ENCODE measurements around the gene MAPT.

Gene MAPT

GRCh38 chr17:46026166-46027047 lies 132.1 kb downstream of the MAPT start:
- DNase-seq (ENCODE audit: low read depth in 2 of 2, low spot score in 1 of 2), result no peak

- no peak for DNase-seq (ENCODE audit: low read depth in 2 of 2, low spot score in 1 of 2)
Measured at GRCh38 chr17:46027048-46027975, 133.0 kb downstream of the MAPT start.

GRCh38 chr17:46027976-46028325 lies 133.6 kb downstream of the MAPT start:
- no peak for DNase-seq (ENCODE audit: low read depth in 2 of 2, low spot score in 1 of 2)

DNA sequence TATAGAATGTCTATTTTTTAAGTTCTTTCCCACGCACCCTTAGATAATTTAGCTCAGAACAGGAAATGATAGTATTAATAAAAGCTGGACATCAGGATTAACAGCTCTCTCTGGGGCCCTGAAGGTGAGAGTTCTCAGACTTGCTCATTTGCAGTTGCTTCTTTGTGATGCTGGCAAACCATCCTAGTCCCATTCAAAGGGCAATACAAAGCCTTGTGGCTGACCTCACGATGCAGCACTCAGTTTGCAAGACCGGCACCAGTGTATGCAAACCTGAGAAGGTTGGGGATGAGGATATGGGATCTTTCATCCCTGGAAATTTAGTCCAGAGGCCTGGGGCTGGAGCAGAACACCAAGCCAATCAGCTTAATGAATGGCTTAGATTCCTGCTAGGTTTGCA lies 134.0 kb downstream of the MAPT start:
- DNase-seq (ENCODE audit: low read depth in 2 of 2, low spot score in 1 of 2), result no peak

- no peak for DNase-seq (ENCODE audit: low read depth in 2 of 2, low spot score in 1 of 2)
Measured at GRCh38 chr17:46028981-46029565, 134.7 kb downstream of the MAPT start.

GRCh38 chr17:46029627-46030026 lies 135.3 kb downstream of the MAPT start:
- DNase-seq (ENCODE audit: low read depth in 2 of 2, low spot score in 1 of 2), result no peak

DNA sequence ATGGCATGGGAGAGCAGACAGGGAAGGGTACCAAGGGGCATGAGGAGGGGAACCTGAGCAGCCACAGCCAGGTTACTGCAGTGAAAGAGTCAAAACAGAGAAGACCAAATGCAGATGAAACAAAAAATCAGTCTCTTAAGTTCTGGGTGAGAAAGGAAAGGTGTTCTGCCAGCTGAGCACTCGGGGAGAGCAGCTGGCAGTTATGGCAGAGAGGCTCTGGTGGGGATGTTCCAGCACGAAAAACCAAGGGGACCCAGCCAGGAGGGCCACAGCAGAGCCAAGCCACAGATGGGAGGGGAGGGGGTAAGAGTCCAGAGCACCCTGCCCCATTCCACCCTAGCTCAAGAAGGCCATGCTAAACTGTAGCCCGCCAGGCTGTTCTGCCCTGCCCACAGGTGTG lies 136.4 kb downstream of the MAPT start:
- DNase-seq (ENCODE audit: low read depth in 2 of 2, low spot score in 1 of 2), result no peak

GRCh38 chr17:46031440-46031839 lies 137.1 kb downstream of the MAPT start:
- DNase-seq (ENCODE audit: low read depth in 2 of 2, low spot score in 1 of 2), result no peak

- no peak for DNase-seq (ENCODE audit: low read depth in 2 of 2, low spot score in 1 of 2)
Measured at GRCh38 chr17:46031920-46032319, 137.6 kb downstream of the MAPT start.

- DNase-seq (ENCODE audit: low read depth in 2 of 2, low spot score in 1 of 2), result no peak
Measured at GRCh38 chr17:46032909-46033308, 138.6 kb downstream of the MAPT start.

DNA sequence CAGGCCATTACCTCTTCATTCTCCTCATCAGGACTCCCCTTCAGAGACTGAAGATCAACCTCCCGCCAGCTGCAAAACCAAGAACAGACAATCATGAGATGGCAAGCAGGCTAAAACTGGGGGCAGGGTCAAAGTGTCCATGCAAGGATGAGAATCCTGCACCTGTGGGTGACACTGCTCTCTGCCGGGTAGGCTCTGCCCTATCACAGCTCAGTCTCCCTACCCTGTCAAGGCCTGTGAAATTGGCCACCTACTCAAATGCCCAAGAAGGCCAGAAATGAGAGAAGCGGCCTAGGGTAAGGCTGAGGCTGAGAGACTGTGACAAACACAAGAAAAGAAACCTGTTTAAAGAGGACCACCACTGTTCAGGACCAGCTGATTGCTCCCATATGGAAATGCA lies 139.0 kb downstream of the MAPT start:
- DNase-seq (ENCODE audit: low read depth in 2 of 2, low spot score in 1 of 2), result no peak

DNA sequence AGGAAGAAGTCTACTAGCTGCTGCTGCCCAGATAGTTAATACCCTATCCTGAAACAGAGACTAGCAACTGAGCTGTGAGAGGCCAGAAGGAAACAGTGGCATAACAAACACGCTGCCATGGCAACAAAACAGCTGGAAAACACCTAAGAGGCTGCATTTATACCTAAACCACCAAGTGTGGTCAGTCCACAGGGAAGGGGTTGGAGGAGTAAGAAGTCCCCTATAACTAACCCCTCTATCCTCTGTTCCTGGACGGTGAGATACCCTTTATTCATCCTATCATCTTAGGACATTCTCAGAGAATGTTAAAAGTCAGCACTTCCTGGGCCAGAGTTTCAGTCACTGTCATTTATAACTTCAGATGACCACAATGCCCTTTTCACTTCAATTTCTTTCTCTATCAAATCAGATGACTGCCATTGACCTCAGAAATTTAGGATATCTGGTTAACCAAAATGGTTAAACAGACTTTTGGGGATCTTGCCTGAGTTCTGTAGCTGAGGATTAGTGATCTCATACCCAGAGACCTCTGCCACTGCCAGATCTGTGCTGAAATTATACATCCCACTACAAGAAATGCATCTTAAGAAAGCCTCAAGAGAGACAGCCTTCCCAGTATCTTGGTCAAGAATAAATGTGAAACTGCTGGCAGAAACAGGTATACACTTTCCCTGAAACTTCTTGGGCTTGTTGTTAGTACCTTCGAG lies 140.9 kb downstream of the MAPT start:
- DNase-seq (ENCODE audit: low read depth in 2 of 2, low spot score in 1 of 2), result no peak

- DNase-seq (ENCODE audit: low read depth in 2 of 2, low spot score in 1 of 2), result no peak
Measured at GRCh38 chr17:46036491-46036890, 142.1 kb downstream of the MAPT start.

- no peak for DNase-seq (ENCODE audit: low read depth in 2 of 2, low spot score in 1 of 2)
Measured at GRCh38 chr17:46037722-46038255, 143.4 kb downstream of the MAPT start.

- DNase-seq (ENCODE audit: low read depth in 2 of 2, low spot score in 1 of 2), result no peak
Measured at GRCh38 chr17:46038414-46038813, 144.1 kb downstream of the MAPT start.

- DNase-seq (ENCODE audit: low read depth in 2 of 2, low spot score in 1 of 2), result no peak
Measured at GRCh38 chr17:46038937-46039336, 144.6 kb downstream of the MAPT start.

DNA sequence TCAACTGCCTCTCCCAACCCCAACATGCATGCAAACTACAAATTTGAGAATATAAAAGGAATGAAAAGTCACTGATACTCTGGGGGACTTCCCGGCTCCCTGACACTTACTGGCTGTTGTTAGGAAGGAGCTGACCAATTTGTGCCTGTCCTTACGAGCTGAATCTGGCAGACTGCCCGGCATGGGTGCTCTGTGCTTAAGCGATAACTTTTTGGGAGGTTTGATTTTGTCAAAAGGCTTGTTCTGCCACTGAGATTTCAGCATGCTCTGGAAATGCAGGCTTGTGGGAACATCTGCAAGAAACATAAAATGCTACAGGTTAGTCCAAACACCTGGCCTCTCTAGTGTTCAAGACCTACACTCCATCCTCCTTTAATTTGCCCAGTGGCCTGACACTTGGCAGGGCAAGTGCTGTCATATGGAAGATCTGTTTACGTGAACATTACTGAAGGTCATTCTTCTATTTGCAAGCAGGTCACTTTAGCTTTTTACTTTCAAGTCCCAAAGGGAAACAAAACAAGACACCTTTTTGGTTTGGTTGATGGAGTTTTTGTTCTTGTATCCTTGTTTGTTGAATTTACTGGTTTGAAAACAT lies 145.3 kb downstream of the MAPT start:
- no peak for DNase-seq (ENCODE audit: low read depth in 2 of 2, low spot score in 1 of 2)

- no peak for DNase-seq (ENCODE audit: low read depth in 2 of 2, low spot score in 1 of 2)
Measured at GRCh38 chr17:46042246-46042645, 147.9 kb downstream of the MAPT start.

GRCh38 chr17:46042925-46043324 lies 148.6 kb downstream of the MAPT start:
- no peak for DNase-seq (ENCODE audit: low read depth in 2 of 2, low spot score in 1 of 2)

DNA sequence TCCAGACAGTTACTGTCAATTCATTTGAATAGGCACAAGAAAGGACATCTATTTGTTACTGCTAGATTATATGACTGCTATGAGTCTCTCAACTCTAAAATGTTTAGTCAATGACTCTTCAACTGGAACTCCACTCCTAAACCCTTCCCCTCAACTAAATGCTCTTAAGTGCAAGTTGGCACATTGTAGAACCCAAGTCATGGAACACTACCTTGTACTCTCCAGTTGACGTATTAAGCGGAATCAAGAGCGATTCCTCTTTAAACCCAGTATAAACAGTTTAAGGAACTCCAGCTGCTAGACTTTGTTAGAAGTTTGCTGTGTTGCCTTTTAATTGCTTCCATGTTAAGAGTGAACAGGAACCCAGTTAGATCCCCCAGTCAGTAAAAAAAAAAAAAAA lies 149.3 kb downstream of the MAPT start:
- DNase-seq (ENCODE audit: low read depth in 2 of 2, low spot score in 1 of 2), result no peak
